Stimulated activated CD8-positive, alpha-beta memory T cell treated with anti-CD3 and anti-CD28 coated beads, Interleukin-12 subunit alpha, Interleukin-12 subunit beta, amount 100 ng/mL, for 4 hours (primary cell): ENCODE data around the gene DRAM2.
"Not testable (repeated sequence)": the region's sequence is repeated elsewhere in the genome, so short reads cannot be mapped to it uniquely, and the experiment has no call there.

Source experiments
- DNase-seq: peaks from one replicate; pipeline ENCODE4 v3.0.0-alpha.2; 2020; ENCODE audit warnings: low read depth

The DRAM2 gene

DNA sequence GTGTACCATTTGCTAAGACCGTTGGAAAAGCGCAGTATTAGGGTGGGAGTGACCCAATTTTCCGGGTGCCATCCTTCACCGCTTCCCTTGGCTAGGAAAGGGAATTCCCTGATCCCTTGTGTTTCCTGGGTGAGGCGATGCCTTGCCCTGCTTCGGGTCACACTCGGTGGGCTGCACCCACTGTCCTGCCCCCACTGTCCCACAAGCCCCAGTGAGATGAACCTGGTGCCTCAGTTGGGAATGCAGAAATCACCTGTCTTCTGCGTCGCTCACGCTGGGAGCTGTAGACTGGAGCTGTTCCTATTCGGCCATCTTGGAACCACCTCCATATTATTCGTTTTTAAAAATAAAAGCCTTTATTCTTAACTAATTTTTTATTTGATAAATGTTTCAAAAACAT, 60.6 kb downstream of the DRAM2 start:
- not testable (repeated sequence) for DNase-seq

DNA sequence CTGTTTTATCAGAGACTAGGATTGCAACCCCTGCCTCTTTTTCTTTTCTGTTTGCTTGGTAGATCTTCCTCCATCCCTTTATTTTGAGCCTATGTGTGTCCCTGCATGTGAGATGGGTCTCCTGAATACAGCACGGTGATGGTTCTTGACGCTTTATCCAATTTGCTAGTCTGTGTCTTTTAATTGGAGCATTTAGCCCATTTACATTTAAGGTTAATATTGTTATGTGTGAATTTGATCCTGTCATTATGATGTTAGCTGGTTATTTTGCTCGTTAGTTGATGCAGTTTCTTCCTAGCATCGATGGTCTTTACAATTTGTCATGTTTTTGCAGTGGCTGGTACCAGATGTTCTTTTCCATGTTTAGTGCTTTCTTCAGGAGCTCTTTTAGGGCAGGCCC, 62.6 kb downstream of the DRAM2 start:
- not testable (repeated sequence) for DNase-seq
